T-helper 1 cell (primary cell): Measurements from ENCODE around the gene ARHGAP45.
A peak's percentile ranks its signal among the peaks of the same experiment; 100 is the strongest.
"Not testable (repeated sequence)": the region's sequence is repeated elsewhere in the genome, so short reads cannot be mapped to it uniquely, and the experiment has no call there.

Experiments
- DNase-seq, 5 donors: peaks; one replicate each; pipeline ENCODE4 v3.0.0-alpha.2; 2012 to 2020

Gene ARHGAP45

DNA sequence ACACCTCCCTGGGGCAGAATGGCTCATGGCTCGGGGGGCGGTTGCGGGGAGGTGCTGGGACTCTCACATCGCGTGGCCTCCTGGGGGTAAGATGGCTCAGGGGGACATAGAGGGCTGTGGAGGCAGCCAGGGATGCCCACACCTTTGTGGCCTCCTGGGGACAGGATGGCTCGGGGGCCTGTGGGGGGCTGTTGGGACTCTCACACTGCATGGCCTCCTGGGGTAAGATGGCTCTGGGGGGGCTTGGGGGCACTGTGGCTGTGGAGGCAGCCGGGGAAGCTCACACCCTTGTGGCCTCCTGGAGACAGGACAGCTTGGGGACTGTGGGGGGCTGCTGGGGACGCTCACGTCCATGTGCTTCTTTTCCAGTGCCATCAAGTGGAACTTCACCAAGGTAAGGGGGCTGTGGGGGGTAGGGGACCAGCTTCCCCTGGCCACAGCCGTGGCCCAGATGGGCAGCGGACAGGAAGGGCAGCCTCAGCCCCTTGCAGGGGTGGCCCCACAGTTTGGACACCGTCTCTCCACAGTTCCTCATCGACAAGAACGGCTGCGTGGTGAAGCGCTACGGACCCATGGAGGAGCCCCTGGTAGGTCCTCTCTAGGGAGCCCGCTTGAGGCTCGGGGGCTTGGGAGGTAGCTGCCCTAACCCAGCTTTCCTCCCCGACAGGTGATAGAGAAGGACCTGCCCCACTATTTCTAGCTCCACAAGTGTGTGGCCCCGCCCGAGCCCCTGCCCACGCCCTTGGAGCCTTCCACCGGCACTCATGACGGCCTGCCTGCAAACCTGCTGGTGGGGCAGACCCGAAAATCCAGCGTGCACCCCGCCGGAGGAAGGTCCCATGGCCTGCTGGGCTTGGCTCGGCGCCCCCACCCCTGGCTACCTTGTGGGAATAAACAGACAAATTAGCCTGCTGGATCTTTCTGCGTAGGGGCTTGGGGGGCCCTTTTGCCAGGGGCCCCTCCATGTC lies 39.2 kb downstream of the ARHGAP45 start:
- DNase-seq: no peak

GRCh38 chr19:1106841-1107660 lies 40.1 kb downstream of the ARHGAP45 start:
- no peak for DNase-seq

DNA sequence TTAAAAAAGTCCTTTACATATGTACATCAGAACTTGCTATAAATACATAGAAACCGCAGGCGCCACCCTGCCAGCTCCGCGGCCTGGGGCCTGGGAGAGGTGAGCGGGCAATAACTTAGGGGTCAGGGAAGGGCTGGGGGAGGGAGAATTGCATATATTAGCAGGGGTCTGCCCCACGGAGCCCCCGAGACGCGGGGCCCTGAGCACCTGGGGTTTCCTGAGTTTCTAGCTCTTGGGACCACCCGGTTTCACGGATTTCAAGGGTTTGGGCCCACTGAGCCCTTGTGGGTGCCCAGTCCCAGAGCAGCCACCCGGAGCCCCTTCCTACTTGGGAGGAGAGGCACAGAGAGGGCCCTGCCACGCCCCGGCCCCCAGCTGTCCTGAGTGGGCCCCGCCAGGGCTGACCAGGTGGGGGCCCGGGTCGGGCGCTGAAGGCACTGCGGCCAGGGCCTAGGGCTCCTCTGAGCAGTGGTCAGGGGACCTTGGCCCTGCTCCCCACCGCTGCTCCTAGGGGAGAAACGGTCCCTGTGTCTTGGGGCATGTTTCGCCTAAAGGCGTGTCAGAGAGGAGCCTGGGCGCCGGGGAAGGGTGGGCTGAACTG lies 40.8 kb downstream of the ARHGAP45 start:
- DNase-seq: no peak

GRCh38 chr19:1108291-1109031 lies 41.5 kb downstream of the ARHGAP45 start:
- DNase-seq: no peak

GRCh38 chr19:1109032-1109551 lies 42.1 kb downstream of the ARHGAP45 start:
- no peak for DNase-seq

DNA sequence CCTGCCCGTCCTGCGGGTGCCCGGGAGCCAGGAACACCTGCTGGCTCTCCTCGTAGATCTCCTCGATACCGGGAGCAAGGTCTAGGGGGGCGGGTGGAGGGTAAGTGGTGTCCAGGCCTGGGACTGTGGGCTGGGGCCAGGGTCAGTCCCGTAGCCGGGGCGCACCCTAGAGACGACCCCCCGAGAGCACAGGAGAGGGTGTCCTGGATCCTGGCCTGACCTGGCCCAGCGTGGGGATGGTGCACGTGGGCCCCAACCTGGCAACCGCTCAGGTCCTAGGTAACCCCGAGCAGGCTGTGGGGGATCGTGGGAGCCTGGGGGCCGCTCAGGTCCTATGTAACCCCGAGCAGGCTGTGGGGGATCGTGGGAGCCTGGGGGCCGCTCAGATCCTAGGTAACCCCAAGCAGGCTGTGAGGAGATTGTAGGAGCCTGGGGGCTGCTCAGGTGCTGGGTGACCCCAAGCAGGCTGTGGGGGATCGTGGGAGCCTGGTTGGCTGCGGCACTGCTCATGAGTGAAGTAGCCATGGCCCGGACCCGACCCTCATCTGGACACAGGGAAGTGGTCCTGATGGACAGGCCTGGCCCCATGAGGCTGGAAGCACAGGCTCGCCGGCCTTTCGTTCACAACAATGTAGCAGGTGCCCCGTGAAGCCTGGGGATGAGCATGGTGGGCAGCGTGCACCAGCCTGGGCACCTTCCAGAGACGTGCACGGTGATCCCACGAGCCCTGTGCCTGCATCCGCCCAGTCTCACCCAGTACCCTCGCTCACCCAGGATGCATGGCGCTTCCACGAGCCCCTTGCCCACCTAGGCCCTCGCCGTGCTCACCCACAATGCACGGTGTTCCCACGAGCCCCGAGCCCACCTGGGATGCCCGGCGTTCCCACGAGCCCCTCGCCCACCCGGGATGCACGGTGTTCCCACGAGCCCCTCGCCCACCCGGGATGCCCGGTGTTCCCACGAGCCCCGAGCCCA lies 43.0 kb downstream of the ARHGAP45 start:
- no peak for DNase-seq

- DNase-seq: no peak
Measured at GRCh38 chr19:1110809-1111640, 44.1 kb downstream of the ARHGAP45 start.

DNA sequence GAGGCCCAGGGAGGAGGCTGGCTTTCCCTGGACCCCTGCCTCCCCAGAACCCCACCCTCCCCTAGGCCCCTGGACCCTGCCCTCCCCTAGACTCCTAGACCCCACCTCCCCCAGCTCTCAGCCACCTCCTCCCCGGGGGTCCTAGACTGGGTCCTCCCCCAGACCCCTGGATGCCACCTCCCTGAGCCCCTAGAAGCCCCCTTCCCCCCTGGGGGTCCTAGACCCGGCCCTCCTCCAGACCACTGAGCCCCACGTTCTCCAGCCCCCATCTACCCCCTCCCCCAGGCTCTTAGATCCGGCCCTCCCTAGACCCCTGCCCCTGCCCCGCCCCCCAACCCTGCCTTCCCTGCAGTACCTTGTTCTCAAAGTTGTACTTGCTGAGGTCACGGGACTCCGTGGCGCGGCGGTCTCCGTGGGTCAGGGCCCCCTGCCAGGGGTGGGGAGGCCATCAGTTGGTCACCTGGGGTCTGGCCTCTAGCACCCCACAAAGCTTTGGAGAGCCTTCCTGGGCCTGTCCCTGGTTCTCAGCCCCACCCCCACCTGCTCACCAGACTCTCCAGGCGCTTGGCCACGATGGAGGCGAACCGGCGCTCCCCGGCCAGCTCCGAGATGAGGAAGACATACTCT lies 44.8 kb downstream of the ARHGAP45 start:
- DNase-seq: no peak

GRCh38 chr19:1112268-1113029 lies 45.5 kb downstream of the ARHGAP45 start:
- DNase-seq: no peak

- peak; percentile 71 to 84 (median 78) for DNase-seq
Measured at GRCh38 chr19:1113030-1113985, 46.3 kb downstream of the ARHGAP45 start.

DNA sequence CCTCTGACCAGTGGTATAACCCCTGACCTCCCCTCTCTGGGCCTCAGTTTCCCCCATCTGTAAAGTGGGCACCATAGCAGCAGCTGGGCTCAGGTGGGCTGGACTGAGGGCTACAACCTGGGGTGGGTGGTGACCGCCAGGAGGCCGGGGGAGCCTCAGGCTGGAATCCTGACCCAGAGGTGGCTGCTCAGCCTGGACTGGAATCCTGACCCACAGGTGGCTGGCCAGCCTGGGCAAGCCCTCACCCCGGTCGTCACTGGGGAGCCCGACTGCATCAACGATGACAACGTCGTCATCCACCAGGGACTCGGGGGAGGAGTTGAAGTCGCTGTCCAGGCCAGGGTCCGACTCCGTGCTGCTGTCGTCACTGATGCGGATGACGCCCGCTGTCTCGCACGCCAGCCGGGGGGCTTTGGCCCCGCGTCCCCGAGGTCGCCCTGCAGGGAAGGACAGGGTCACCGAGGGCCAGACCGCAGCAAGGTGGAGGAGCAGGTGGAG lies 47.1 kb downstream of the ARHGAP45 start:
- no peak for DNase-seq

DNA sequence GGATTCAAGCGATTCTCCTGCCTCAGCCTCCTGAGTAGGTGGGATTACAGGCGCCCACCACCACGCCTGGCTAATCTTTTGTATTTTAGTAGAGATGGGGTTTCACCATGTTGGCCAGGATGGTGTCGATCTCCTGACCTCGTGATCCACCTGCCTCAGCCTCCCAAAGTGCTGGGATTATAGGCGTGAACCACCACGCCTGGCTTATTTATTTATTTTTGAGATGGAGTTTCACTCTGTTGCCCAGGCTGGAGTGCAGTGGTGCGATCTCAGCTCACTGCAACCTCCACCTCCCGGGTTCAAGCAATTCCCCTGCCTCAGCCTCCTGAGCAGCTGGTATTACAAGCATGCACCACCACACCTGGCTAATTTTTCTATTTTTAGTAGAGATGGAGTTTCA lies 47.8 kb downstream of the ARHGAP45 start:
- DNase-seq: not testable (repeated sequence)

DNA sequence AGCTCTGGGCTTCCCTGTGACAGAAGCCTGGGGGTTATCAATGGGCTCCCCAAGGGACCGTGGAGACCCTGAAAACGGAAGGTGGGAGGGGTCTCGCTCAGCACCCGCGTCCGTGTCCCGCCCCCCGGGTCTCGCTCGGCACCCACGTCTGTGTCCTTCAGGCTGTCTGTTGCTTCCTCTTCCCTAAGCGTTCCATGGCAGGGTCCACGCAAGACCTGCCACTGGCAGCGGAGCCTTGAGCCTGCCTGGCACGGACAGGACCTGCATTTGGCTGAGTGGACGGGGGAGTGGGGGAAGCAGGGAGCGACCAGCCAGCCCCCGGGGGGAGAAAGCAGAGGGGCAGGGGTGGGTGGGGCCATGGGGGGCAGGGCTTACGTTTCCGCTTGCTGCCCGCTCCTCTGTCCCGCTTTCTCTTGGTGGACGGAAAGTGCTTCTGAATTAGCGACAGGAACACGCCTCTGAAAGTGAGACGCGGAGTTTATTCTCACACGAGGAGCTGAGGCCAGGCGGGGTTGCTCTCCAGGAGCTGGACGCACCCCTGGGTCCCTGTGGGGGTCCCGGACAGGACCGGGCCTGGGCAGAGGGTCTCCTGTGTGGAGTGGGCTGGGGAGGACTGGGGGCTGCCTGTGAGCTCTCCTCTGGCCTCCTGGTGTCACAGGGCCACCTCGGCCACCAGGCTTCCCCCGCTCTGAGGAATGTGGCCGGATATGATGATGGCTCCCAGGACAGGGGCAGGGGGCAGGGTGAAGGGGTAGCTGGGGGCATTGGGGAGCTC lies 48.9 kb downstream of the ARHGAP45 start:
- DNase-seq: no peak

- peak in 1 of 5 donors; percentile 4 for DNase-seq
Measured at GRCh38 chr19:1116726-1117581, 50.0 kb downstream of the ARHGAP45 start.

GRCh38 chr19:1117654-1118053 lies 50.7 kb downstream of the ARHGAP45 start:
- DNase-seq: no peak
